ENCODE measurements around the gene ATXN7L3. TPM values are rescaled to one million over a fixed set of nuclear protein-coding genes. Genes with fewer than 3 reads are reported as not detected.

Gene ATXN7L3
- total RNA-seq, 2 donors from 2014 or later: 46.5 to 55.8 TPM

DNA sequence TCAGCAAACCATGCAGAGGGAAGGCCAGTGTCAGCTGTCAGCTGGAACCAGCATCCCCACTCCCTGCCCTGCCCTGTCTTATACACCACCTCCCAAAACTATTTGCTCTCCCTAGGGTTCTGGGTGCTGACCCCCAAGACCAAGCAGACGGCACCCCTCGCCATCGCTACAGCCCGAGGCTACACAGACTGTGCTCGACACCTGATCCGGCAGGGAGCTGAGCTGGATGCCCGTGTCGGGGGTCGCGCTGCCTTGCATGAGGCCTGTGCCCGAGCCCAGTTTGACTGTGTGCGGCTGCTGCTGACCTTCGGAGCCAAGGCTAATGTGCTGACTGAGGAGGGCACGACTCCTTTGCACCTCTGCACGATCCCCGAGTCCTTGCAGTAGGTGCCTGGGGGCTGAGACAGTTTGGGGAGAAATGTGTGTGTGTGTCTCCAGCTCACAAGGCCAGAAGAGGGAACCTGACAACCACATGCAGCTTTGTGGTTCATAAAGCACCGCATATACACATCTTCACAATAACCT lies 27.7 kb downstream of the ATXN7L3 start:
- Histone ChIP-seq H3K9me3 (no peaks in the 10 kb centered on the region), H3K36me3 (no peaks in the 10 kb centered on the region), H3K4me1 (ENCODE audit: control insufficient read depth in 1 of 2, low read depth in 2 of 2) (peaks cover 7 to 43% of the 10 kb centered on the region in 2 donors), H3K4me3 (peak overlapping the region; percentile 78), H3K27me3 (replicated peaks; ENCODE audit: insufficient read depth) (no peaks in the 10 kb centered on the region), H3K27ac (no peak overlapping the region)
- no peak for DNase-seq (ENCODE audit: low spot score)
- TF ChIP-seq CTCF (IDR thresholded peaks at IDR 0.05): no peak
- no peak for ATAC-seq (ENCODE audit: insufficient number of reproducible peaks, low FRiP score, low read depth)

GRCh38 chr17:44170499-44171201 lies 29.0 kb downstream of the ATXN7L3 start, which contains the start of gene ASB16:
Gene ASB16 (plus strand): TSS chr17:44170704. CDS start chr17:44170790, 86 bp downstream.
- no peak for DNase-seq (ENCODE audit: low spot score)
- H3K27me3 ChIP-seq (replicated peaks; ENCODE audit: insufficient read depth): no peaks in the 10 kb centered on the region
- no peaks in the 10 kb centered on the region for H3K36me3 ChIP-seq
- TF ChIP-seq CTCF (IDR thresholded peaks at IDR 0.05): no peak
- peak within 1 kb of the TSS; percentile 78 for H3K4me3 ChIP-seq
- H3K27ac ChIP-seq: peak within 1 kb of the TSS; percentile 82 to 90
- no peak for ATAC-seq (ENCODE audit: insufficient number of reproducible peaks, low FRiP score, low read depth)
- peaks cover 7 to 43% of the 10 kb centered on the region in 2 donors for H3K4me1 ChIP-seq (ENCODE audit: control insufficient read depth in 1 of 2, low read depth in 2 of 2)
- H3K9me3 ChIP-seq: no peaks in the 10 kb centered on the region

GRCh38 chr17:44170135-44170498 lies 29.6 kb downstream of the ATXN7L3 start:
- H3K36me3 ChIP-seq: no peaks in the 10 kb centered on the region
- ATAC-seq (ENCODE audit: insufficient number of reproducible peaks, low FRiP score, low read depth): no peak
- peak overlapping the region; percentile 78 for H3K4me3 ChIP-seq
- no peak for TF ChIP-seq CTCF (IDR thresholded peaks at IDR 0.05)
- H3K27ac ChIP-seq: peak overlapping the region; percentile 82 to 90
- peaks cover 7 to 43% of the 10 kb centered on the region in 2 donors for H3K4me1 ChIP-seq (ENCODE audit: control insufficient read depth in 1 of 2, low read depth in 2 of 2)
- no peaks in the 10 kb centered on the region for H3K9me3 ChIP-seq
- DNase-seq (ENCODE audit: low spot score): no peak
- no peaks in the 10 kb centered on the region for H3K27me3 ChIP-seq (replicated peaks; ENCODE audit: insufficient read depth)

- H3K9me3 ChIP-seq: no peaks in the 10 kb centered on the region
- no peaks in the 10 kb centered on the region for H3K27me3 ChIP-seq (replicated peaks; ENCODE audit: insufficient read depth)
- ATAC-seq (ENCODE audit: insufficient number of reproducible peaks, low FRiP score, low read depth) (no peak), DNase-seq (ENCODE audit: low spot score) (no peak)
- H3K36me3 ChIP-seq: no peaks in the 10 kb centered on the region
- H3K4me1 ChIP-seq (ENCODE audit: control insufficient read depth in 1 of 2, low read depth in 2 of 2): peaks cover 7 to 43% of the 10 kb centered on the region in 2 donors
- no peak for TF ChIP-seq CTCF (IDR thresholded peaks at IDR 0.05)
- no peak overlapping the region for H3K27ac ChIP-seq
- H3K4me3 ChIP-seq: no peak overlapping the region
Observed at GRCh38 chr17:44167181-44167861, 32.4 kb downstream of the ATXN7L3 start.

GRCh38 chr17:44164476-44164875 lies 35.2 kb downstream of the ATXN7L3 start:
- TF ChIP-seq CTCF (IDR thresholded peaks at IDR 0.05): no peak
- Histone ChIP-seq H3K27me3 (replicated peaks; ENCODE audit: insufficient read depth) (no peaks in the 10 kb centered on the region), H3K4me1 (ENCODE audit: control insufficient read depth in 1 of 2, low read depth in 2 of 2) (peaks cover 0 to 19% of the 10 kb centered on the region in 2 donors), H3K27ac (no peak overlapping the region), H3K9me3 (no peaks in the 10 kb centered on the region), H3K4me3 (no peak overlapping the region), H3K36me3 (no peaks in the 10 kb centered on the region)
- no peak for ATAC-seq (ENCODE audit: insufficient number of reproducible peaks, low FRiP score, low read depth)
- DNase-seq (ENCODE audit: low spot score): no peak
